Neural cell (in vitro differentiated cells): ENCODE data around the gene MRPS15.

ENCODE experiments used
- EP300 ChIP-seq: fragments of 450-650 bp; conservative IDR thresholded peaks from 2 replicates; pipeline ENCODE4 v1.6.1; 2014; ENCODE audit warnings: antibody characterized with exemption, mild to moderate bottlenecking, moderate library complexity; ENCODE audit not compliant: poor library complexity, severe bottlenecking
- EZH2 ChIP-seq: fragments of 200-600, 300-800 bp; shearing (Covaris generic), sonication (generic); IDR thresholded peaks from 2 replicates; pipeline ENCODE4 v1.6.1; 2014; ENCODE audit warnings: antibody characterized with exemption, low read length, borderline replicate concordance, mild to moderate bottlenecking; ENCODE audit not compliant: insufficient read depth, poor library complexity, severe bottlenecking
- POLR2AphosphoS5 ChIP-seq: IDR thresholded peaks from 2 replicates; pipeline ENCODE4 v1.6.1; 2012
- RAD21 ChIP-seq: fragments of 450-650 bp; conservative IDR thresholded peaks from 2 replicates; pipeline ENCODE4 v1.6.1; 2014; ENCODE audit warnings: antibody characterized with exemption, mild to moderate bottlenecking, moderate library complexity
- SMC3 ChIP-seq: fragments of 450-650 bp; conservative IDR thresholded peaks from 2 replicates; pipeline ENCODE4 v1.6.1; 2014; ENCODE audit warnings: antibody characterized with exemption, mild to moderate bottlenecking, moderate library complexity; ENCODE audit not compliant: poor library complexity
- TF ChIP-seq, protein P1 (sequence below): fragments of 450-650 bp; IDR thresholded peaks from 2 replicates; pipeline ENCODE4 v1.5.1; 2014; ENCODE audit warnings: antibody characterized with exemption, mild to moderate bottlenecking, moderate library complexity; ENCODE audit not compliant: poor library complexity, severe bottlenecking

- TF ChIP-seq, protein P1, sequence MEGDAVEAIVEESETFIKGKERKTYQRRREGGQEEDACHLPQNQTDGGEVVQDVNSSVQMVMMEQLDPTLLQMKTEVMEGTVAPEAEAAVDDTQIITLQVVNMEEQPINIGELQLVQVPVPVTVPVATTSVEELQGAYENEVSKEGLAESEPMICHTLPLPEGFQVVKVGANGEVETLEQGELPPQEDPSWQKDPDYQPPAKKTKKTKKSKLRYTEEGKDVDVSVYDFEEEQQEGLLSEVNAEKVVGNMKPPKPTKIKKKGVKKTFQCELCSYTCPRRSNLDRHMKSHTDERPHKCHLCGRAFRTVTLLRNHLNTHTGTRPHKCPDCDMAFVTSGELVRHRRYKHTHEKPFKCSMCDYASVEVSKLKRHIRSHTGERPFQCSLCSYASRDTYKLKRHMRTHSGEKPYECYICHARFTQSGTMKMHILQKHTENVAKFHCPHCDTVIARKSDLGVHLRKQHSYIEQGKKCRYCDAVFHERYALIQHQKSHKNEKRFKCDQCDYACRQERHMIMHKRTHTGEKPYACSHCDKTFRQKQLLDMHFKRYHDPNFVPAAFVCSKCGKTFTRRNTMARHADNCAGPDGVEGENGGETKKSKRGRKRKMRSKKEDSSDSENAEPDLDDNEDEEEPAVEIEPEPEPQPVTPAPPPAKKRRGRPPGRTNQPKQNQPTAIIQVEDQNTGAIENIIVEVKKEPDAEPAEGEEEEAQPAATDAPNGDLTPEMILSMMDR, result no peak
- TF ChIP-seq EZH2 (no peak), RAD21 (no peak), SMC3 (no peak), POLR2AphosphoS5 (no peak), EP300 (no peak)
Observed at GRCh38 chr1:36464605-36465393, 615 bp upstream of the MRPS15 start.
